NCI-H1105 (cell line): ENCODE results near the gene PDLIM4.

Experiments used
- DNase-seq: peaks from one replicate; lab custom pipeline; 2025; lab: John Stamatoyannopoulos, UW

PDLIM4 gene

DNA sequence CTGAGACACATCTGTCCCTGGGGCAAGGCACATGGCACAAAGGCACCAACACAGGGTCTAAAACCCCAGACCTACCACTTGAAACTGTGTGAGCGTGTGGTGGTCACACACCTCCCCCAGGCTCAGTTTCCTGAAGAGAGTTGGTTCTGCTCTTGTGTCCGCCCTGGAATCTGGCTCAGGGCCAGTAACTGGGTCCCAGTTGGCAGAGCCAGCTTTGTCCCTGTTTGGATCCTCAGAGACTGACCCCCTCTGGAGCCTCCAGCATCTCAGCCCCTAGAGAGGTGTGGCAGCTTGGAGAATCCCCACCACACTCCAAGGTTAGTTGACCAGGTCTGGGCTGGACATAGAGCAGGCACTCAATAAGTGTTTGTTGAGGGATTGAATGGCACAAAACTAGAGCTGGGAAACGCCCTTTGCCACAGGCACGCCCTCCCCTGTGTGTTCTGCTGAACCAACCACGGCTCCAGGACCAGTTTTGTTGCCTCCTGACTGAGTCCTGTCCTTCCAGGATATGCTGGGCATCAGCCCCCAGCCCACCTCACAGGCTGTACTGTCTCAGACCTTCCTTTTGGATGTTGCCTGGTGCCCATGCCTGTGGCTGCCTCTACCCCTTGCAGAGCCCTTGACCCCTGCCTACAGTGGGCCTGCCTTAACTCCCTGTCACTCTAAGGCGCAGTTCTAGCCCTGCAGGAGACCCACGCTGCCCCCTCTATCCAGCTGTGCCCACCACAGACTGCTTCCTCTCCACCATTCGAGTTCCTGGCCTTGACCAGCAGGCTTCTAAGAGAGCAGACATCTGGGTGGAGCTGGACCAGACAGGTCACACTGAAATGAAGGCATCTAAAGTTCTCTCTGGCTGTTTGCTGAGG, 3.8 kb upstream of the PDLIM4 start:
- DNase-seq = no peak

DNA sequence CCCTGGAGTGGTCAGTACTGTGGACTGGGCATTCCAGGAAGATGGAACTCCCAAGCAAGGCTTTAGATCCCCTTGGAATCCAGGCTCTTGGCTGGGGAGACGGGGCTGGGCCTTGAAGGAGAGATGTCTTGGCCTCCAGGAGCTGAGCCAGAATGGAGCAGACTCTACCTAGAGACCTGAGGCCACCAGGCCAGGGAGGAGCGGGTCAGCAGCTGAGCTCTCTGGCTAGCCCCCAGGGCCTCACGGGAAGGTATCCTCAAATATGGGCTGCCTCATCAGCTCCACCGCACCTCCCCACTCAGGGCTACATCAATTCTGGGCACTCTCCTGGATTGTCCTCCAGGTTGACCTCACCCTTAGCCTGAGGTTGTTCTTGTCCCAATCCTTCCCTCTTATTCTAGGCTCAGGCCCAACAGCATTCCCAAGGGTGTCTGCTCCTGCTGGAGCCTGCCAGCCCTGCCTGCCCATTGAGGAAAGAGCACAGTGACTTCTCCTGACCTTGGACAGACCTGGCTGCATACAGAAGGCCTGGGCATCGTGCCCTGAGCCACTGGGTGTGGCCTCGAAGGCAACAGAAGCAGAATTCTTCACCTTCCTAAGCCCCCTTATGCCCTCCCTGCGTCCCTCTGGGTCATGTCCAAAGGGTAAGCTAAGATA, 3.0 kb upstream of the PDLIM4 start:
- no peak for DNase-seq

DNA sequence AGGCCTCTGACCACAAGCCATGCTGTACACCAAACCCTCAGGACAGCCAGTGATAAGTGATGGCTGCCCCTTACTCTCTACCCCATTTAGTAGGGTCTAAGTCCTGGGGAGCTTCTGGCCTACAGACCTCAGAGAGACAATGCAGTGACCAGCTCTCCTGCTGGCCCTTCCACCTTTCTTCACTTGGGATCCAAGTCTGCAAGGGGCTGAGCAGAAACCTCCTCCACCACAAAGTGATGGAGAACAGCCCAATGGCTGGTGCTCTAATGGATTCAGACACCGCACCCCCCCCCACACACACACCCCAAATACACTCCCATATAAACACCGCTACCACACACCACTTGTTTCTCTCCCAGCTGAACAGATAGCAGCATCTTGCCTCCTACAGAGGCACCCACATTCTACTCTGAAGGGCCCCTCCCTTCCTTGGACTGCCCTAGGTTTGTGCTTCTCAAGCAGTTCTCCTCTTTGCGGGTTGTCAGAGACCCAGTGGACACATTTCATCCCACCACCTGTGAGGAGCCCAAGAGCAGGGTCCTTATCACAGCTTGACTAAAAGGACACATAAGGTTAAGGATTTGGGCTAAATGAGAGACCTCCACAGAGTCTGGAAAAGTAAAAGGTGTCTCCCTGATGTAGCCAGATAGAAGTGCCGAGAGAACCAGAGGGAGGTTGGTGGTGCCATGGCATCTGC, 1.3 kb upstream of the PDLIM4 start:
- no peak for DNase-seq

DNA sequence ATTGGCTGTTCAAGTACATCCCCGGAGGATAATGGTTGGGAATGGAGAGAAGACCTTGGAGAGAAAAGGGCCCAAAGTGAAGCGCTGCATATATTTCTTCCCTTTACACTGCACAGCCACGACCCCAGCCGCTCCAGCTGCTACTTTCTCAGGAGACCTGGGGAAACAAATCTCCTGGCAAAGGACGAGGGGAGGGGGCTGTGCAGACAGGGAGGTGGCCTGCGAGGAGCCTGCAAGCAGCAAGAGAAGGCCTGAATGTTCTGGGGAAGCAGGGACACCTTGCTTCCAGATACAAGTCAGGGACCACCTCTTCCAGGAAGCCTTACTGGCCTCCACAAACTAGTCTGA, 739 bp upstream of the PDLIM4 start:
- DNase-seq = no peak

DNA sequence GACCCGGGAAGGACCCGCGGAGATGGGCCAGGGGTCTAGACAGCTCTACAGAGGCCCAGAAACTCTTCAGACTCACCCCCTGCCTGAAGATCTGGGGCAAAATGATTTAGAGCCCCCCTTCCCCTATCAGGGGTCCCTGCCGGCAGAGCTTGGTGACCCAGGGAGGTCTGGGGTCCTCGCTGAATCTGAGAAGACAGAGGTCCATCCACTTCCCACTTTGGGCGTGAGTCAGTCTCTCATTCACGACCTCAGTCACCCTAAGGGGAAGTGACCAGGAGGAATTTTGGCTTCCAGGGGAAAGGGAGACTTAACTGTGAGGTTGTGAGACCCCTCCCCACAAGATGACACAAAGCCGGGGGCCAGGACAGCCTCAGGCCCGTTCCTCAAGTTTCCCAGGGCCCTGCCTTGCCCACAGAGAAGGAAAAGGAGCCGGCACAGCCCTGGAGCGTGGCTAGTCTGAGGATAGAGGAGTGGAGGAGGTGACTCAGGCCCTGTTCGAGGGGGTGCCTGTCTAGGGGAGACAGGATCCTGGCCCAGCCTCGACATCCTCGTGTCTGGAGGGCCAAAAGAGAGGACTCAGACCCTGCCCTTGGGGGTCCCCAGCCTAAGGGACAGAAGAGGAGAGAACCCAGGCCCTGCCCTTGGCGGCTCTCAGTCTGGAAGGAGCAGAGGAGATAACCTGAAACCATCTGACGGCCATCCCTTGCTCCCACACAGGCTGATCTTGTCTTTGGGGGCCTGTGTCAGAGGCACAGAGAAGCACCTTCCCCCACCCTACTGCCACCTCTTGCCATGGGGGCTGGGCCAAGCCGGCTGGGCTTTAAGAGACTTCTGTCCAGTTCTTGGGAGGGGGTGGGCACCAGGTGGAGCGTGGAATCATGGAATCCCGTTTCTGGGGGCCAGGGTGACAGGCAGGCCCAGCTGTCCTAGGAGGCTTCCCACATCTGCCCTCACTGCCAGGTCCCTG, 889 bp downstream of the PDLIM4 start:
- DNase-seq = no peak

DNA sequence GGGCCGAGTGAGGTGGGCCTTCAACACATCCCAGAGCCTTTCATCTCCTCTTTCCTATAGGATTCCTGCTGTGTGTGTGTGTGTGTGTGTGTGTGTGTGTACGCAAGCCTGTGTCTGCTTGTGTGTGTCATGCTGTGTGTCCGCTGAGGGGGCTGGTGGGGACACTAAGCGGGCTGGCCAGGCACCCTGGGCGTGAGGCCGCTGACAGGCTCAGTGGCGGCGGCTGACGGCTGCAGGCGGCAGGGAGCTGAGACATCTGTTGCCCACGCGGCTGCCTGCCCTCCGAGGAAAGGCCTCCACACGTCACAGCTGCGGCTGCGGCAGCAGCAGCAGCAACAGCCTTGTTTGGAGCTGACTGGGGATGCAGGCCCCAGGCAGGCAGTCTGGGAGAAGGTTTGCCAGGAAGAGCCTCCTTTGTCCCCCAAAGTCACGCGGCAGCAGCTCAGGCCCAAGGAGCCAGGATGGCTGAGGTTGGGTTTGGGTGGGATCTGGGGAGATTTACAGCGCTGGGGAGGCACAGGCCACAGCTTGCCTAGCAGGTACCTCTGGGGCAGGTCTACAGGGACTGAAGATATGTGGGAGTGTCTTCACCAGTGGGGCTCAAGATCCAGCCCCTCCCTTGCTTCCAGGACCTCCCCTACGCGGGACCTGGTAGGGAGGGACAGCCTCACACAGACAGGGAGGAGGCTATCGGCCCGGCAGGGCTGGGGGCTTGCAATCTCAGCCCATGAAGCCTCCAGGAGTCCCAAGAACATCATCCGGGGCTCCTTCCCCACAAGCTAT, 1.8 kb downstream of the PDLIM4 start:
- DNase-seq = no peak

GRCh38 chr5:132260051-132260450, 2.6 kb downstream of the PDLIM4 start:
- no peak for DNase-seq

DNA sequence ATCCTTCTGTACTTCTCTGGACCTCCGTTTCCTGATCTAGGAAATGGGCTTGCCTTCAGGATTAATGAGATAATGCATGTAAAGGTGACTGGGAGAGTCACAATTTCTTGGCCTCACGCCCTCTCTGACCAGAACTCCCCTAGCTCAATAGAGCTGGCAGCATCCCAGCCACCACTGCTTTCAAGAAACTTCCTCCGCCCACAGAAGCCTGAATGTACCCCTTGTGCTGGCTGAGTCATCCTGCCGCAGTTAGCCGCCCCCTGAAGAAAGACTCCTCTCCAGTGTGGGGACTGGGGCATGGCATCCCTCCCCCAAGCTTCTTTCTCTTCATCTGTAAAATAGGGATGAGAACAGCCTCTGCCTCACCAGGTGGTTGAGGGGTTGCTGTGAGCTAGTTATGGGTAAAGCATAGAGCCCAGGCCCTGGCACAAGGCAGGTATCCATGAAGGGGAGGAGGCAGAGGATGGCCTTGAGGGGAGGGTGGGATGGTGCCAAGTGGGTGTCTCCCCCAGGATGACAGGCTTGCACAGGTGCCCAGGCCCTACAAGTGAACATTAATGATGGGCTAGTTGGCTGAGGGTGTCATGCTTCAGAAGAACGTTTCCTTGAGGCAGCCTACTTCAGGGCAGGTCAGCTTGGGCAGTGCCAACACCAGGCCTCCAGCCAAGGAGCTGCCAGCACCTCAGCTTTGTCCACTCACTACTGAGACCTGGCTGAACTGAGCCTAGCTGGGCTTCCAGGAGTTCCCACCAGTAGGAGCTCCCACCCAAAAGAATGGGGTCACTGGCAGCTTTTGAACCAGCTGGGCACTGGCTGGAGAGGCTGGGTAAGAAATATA, 3.4 kb downstream of the PDLIM4 start:
- DNase-seq = no peak

- no peak for DNase-seq
Observed at GRCh38 chr5:132261881-132262845, 4.7 kb downstream of the PDLIM4 start.

- DNase-seq = no peak
Observed at GRCh38 chr5:132262882-132263547, 5.5 kb downstream of the PDLIM4 start.

GRCh38 chr5:132263548-132264261, 6.2 kb downstream of the PDLIM4 start:
- no peak for DNase-seq

- DNase-seq = no peak
Observed at GRCh38 chr5:132264546-132265335, 7.2 kb downstream of the PDLIM4 start.

GRCh38 chr5:132265336-132266030, 8.0 kb downstream of the PDLIM4 start:
- no peak for DNase-seq

GRCh38 chr5:132266031-132266835, 8.7 kb downstream of the PDLIM4 start:
- no peak for DNase-seq

GRCh38 chr5:132266836-132267160, 9.3 kb downstream of the PDLIM4 start:
- DNase-seq = no peak
